Astrocyte (in vitro differentiated cells and primary cell): ENCODE measurements around the gene PNMA1. TPM values are rescaled to one million over a fixed set of nuclear protein-coding genes. Genes with fewer than 3 reads are reported as not detected.

Experiments used
- DNase-seq: peaks from one replicate; pipeline ENCODE4 v3.0.0-alpha.2; 2010; ENCODE audit warnings: low read depth
- FAIRE-seq: peaks from 2 replicates; lab custom pipeline; 2011; peaks lifted over from hg19 to GRCh38; lab: Jason Lieb, UNC
- H2AFZ ChIP-seq: 2 replicates; pipeline ENCODE4 v1.6.0; 2012; ENCODE audit warnings: low read depth, low read length, inconsistent platforms
- H3K27ac ChIP-seq: 2 replicates; pipeline ENCODE4 v1.5.1; 2011; ENCODE audit warnings: low read depth, low read length, inconsistent platforms
- H3K27me3 ChIP-seq: 2 replicates; pipeline ENCODE4 v1.6.0; 2011; ENCODE audit warnings: low read length, inconsistent platforms; ENCODE audit not compliant: insufficient read depth
- H3K36me3 ChIP-seq: 2 replicates; pipeline ENCODE4 v1.5.1; 2011; ENCODE audit warnings: low read length, inconsistent platforms; ENCODE audit not compliant: insufficient read depth
- H3K4me1 ChIP-seq: 2 replicates; pipeline ENCODE4 v1.5.1; 2011; ENCODE audit warnings: low read length, inconsistent platforms; ENCODE audit not compliant: insufficient read depth
- H3K4me2 ChIP-seq: 2 replicates; pipeline ENCODE4 v1.6.0; 2012; ENCODE audit warnings: low read length, inconsistent platforms
- H3K4me3 ChIP-seq: 2 replicates; pipeline ENCODE4 v1.5.1; 2011; ENCODE audit warnings: low read depth, mild to moderate bottlenecking, low read length, inconsistent platforms; ENCODE audit not compliant: insufficient read depth
- H3K79me2 ChIP-seq: 2 replicates; pipeline ENCODE4 v1.6.0; 2012; ENCODE audit warnings: mild to moderate bottlenecking, low read length, inconsistent platforms; ENCODE audit not compliant: insufficient read depth
- H3K9ac ChIP-seq: 2 replicates; pipeline ENCODE4 v1.6.0; 2012; ENCODE audit warnings: mild to moderate bottlenecking, low read length, inconsistent platforms
- H3K9me3 ChIP-seq: 2 replicates; pipeline ENCODE4 v1.5.1; 2012; ENCODE audit warnings: low read depth, mild to moderate bottlenecking, low read length, inconsistent platforms; ENCODE audit not compliant: insufficient read depth
- H4K20me1 ChIP-seq: 2 replicates; pipeline ENCODE4 v1.6.0; 2012; ENCODE audit warnings: low read length, inconsistent platforms; ENCODE audit not compliant: insufficient read depth
- H3K27ac Mint-ChIP-seq: one replicate; pipeline ENCODE4 v1.8.0; 2021; ENCODE audit warnings: mild to moderate bottlenecking, mixed read lengths; ENCODE audit not compliant: unreplicated experiment
- H3K27me3 Mint-ChIP-seq: one replicate; pipeline ENCODE4 v1.8.0; 2021; ENCODE audit warnings: low read depth, mixed read lengths; ENCODE audit not compliant: unreplicated experiment
- H3K36me3 Mint-ChIP-seq: one replicate; pipeline ENCODE4 v1.8.0; 2021; ENCODE audit warnings: low read depth, mixed read lengths; ENCODE audit not compliant: unreplicated experiment
- H3K4me1 Mint-ChIP-seq: one replicate; pipeline ENCODE4 v1.8.0; 2021; ENCODE audit warnings: low read depth, mixed read lengths; ENCODE audit not compliant: unreplicated experiment
- H3K4me3 Mint-ChIP-seq: one replicate; pipeline ENCODE4 v1.8.0; 2021; ENCODE audit warnings: mild to moderate bottlenecking, moderate library complexity, mixed read lengths; ENCODE audit not compliant: unreplicated experiment
- H3K9me3 Mint-ChIP-seq: one replicate; pipeline ENCODE4 v1.8.0; 2021; ENCODE audit warnings: mild to moderate bottlenecking, mixed read lengths; ENCODE audit not compliant: unreplicated experiment
- CTCF ChIP-seq: IDR thresholded peaks from 2 replicates; pipeline ENCODE4 v1.5.1; 2011; ENCODE audit warnings: low read depth, mild to moderate bottlenecking, inconsistent platforms, low read length, moderate library complexity; ENCODE audit not compliant: insufficient read depth
- EZH2 ChIP-seq: IDR thresholded peaks from 2 replicates; pipeline ENCODE4 v1.6.1; 2012; ENCODE audit warnings: mild to moderate bottlenecking, low read length, inconsistent platforms; ENCODE audit not compliant: insufficient read depth
- total RNA-seq: library from RNA; stranded (reverse); gene quantifications from 2 replicates; pipeline ENCODE4 v1.2.1, GENCODE V29; 2021

The PNMA1 gene
- total RNA-seq, 1 donor from 2014 or later = 67.4 TPM

GRCh38 chr14:73685328-73685727, 28.9 kb downstream of the PNMA1 start:
- H3K4me1 ChIP-seq = no peaks in the 10 kb centered on the region
- H3K4me2 ChIP-seq = no peak overlapping the region
- no peaks in the 10 kb centered on the region for H3K27me3 Mint-ChIP-seq
- no peak for FAIRE-seq
- H3K27ac Mint-ChIP-seq = no peak overlapping the region
- H3K4me1 Mint-ChIP-seq = peaks cover 3% of the 10 kb centered on the region
- TF ChIP-seq EZH2 (no peak), CTCF (no peak)
- no peak overlapping the region for H3K4me3 Mint-ChIP-seq
- H3K36me3 ChIP-seq = peaks cover 6% of the 10 kb centered on the region
- H3K36me3 Mint-ChIP-seq = no peaks in the 10 kb centered on the region
- DNase-seq = no peak
- H3K4me3 ChIP-seq = no peak overlapping the region
- H3K79me2 ChIP-seq = no peaks in the 10 kb centered on the region
- H3K9me3 Mint-ChIP-seq = no peaks in the 10 kb centered on the region
- no peaks in the 10 kb centered on the region for H4K20me1 ChIP-seq
- H3K9ac ChIP-seq = no peak overlapping the region
- no peak overlapping the region for H3K27ac ChIP-seq
- H3K27me3 ChIP-seq = no peaks in the 10 kb centered on the region
- H3K9me3 ChIP-seq = no peaks in the 10 kb centered on the region
- no peak overlapping the region for H2AFZ ChIP-seq

- FAIRE-seq = no peak
- Histone ChIP-seq H2AFZ (no peak overlapping the region), H3K27me3 (no peaks in the 10 kb centered on the region), H3K9me3 (no peaks in the 10 kb centered on the region), H3K4me1 (no peaks in the 10 kb centered on the region), H3K27ac (no peak overlapping the region), H3K79me2 (no peaks in the 10 kb centered on the region), H3K4me2 (no peak overlapping the region), H3K9ac (no peak overlapping the region), H3K4me3 (no peak overlapping the region), H3K36me3 (peaks cover 3% of the 10 kb centered on the region), H4K20me1 (no peaks in the 10 kb centered on the region)
- Mint-ChIP-seq H3K27me3 (no peaks in the 10 kb centered on the region), H3K27ac (no peak overlapping the region), H3K9me3 (no peaks in the 10 kb centered on the region), H3K36me3 (no peaks in the 10 kb centered on the region), H3K4me3 (no peak overlapping the region), H3K4me1 (peaks cover 3% of the 10 kb centered on the region)
- DNase-seq = no peak
- no peak for TF ChIP-seq CTCF
- no peak for TF ChIP-seq EZH2
Measured at GRCh38 chr14:73684627-73685026, 29.6 kb downstream of the PNMA1 start.

GRCh38 chr14:73680821-73681220, 33.4 kb downstream of the PNMA1 start:
- Histone ChIP-seq H3K4me2 (no peak overlapping the region), H4K20me1 (no peaks in the 10 kb centered on the region), H3K79me2 (no peaks in the 10 kb centered on the region), H3K36me3 (no peaks in the 10 kb centered on the region), H3K4me3 (no peak overlapping the region), H3K27me3 (no peaks in the 10 kb centered on the region), H3K9me3 (no peaks in the 10 kb centered on the region), H3K4me1 (no peaks in the 10 kb centered on the region), H2AFZ (no peak overlapping the region), H3K9ac (no peak overlapping the region), H3K27ac (no peak overlapping the region)
- Mint-ChIP-seq H3K4me1 (no peaks in the 10 kb centered on the region), H3K36me3 (peaks cover 5% of the 10 kb centered on the region), H3K27ac (no peak overlapping the region), H3K4me3 (no peak overlapping the region), H3K9me3 (no peaks in the 10 kb centered on the region), H3K27me3 (no peaks in the 10 kb centered on the region)
- TF ChIP-seq CTCF (no peak), EZH2 (no peak)
- no peak for FAIRE-seq
- no peak for DNase-seq
